B cell (primary cell): ENCODE data around the gene FCSK.

Experiments used
- EZH2 ChIP-seq: IDR thresholded peaks from 2 replicates; pipeline ENCODE4 v1.6.1; 2012; ENCODE audit warnings: borderline replicate concordance, low read depth, mild to moderate bottlenecking, moderate library complexity, low read length; ENCODE audit not compliant: insufficient read depth, poor library complexity, severe bottlenecking
- TF ChIP-seq, protein P1 (sequence below): fragments of 200-600 bp; IDR thresholded peaks from one replicate; pipeline ENCODE4 v1.8.0; 2022; ENCODE audit warnings: antibody characterized with exemption, mild to moderate bottlenecking

DNA sequence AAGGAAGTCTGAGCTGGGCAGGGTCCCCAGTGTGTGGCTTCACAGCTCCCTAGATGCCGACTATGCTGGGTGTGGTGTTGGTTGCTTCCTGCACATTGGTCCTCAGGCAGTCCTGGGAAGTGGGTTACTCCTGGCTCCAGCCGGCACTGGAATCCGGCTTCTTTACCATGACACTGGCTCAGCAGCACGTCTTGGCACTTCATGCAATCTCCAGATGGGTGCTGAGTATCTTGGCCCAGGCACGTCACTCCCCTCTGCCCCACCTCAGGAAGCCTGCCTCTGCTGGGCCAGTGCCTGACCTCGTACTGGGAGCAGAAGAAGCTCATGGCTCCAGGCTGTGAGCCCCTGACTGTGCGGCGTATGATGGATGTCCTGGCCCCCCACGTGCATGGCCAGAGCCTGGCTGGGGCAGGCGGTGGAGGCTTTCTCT, 24.5 kb downstream of the FCSK start:
- TF ChIP-seq, protein P1, sequence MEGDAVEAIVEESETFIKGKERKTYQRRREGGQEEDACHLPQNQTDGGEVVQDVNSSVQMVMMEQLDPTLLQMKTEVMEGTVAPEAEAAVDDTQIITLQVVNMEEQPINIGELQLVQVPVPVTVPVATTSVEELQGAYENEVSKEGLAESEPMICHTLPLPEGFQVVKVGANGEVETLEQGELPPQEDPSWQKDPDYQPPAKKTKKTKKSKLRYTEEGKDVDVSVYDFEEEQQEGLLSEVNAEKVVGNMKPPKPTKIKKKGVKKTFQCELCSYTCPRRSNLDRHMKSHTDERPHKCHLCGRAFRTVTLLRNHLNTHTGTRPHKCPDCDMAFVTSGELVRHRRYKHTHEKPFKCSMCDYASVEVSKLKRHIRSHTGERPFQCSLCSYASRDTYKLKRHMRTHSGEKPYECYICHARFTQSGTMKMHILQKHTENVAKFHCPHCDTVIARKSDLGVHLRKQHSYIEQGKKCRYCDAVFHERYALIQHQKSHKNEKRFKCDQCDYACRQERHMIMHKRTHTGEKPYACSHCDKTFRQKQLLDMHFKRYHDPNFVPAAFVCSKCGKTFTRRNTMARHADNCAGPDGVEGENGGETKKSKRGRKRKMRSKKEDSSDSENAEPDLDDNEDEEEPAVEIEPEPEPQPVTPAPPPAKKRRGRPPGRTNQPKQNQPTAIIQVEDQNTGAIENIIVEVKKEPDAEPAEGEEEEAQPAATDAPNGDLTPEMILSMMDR: no peak
- no peak for TF ChIP-seq EZH2
